Activated CD8-positive, alpha-beta memory T cell treated with anti-CD3 and anti-CD28 coated beads for 36 hours (primary cell): ENCODE data around the gene CROT. TPM values are rescaled to one million over a fixed set of nuclear protein-coding genes. Genes with fewer than 3 reads are reported as not detected.

Source experiments
- CTCF ChIA-PET: fragments of 350-600 bp; sonication (Branson Sonifier 250); formaldehyde crosslinking; loops from one replicate; lab custom pipeline; 2021; ENCODE audit warnings: antibody characterized with exemption; lab: Charles Lee
- POLR2A ChIA-PET: fragments of 350-600 bp; sonication (Branson Sonifier 250); formaldehyde crosslinking; loops from one replicate; lab custom pipeline; 2021; ENCODE audit warnings: antibody characterized with exemption; lab: Charles Lee
- total RNA-seq, 2 experiments: library from RNA; stranded (reverse); gene quantifications; one replicate each; pipeline ENCODE4 v1.2.3, GENCODE V29; 2021

Gene CROT
- total RNA-seq, 2 experiments from 2014 or later = 7.3 to 8.6 TPM

- ChIA-PET CTCF (no interaction called here), POLR2A (no interaction called here)
These were observed 6.0 kb upstream of the CROT start for GRCh38 chr7:87339373-87339897.

DNA sequence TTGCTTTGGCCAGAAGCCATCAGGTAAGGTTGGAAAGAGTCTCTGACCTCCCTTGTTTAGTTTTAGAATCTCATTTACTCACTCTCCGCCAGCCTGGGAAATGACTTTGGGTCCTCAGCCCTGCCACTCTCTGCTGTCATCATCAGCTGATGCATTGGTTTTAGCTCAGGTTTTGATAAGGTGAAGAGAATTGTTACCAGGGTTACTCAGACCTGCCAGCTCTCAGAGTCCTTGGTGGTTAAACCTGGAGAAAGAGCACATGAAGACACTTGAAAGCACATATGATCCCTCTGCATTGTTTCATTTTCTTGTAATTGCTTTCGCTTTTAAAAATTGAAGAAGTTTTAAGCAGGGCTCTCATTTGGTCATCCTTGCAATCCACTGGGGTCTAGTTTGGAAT, 4.0 kb upstream of the CROT start:
- ChIA-PET CTCF (no interaction called here), POLR2A (no interaction called here)

GRCh38 chr7:87342231-87342630, 3.2 kb upstream of the CROT start:
- CTCF ChIA-PET = no interaction called here
- POLR2A ChIA-PET = no interaction called here

DNA sequence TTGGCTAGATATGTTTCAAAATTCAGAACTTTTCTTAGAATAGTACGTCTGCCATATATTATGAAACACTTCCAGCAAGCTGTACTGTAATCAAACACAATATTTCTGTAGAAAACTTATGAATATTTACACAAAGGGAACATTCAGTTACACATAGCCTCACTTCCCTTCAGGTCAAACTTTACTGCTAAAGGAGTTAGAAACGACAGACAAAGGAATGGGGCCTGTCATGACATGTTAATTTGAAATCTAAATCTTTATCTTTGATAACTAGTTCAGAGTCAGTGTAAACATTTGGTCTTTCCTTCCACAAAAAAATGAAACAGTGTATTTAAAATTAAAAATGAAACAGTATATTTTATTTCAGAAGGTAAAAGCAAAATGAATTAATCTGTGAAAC, 1.0 kb upstream of the CROT start:
- ChIA-PET POLR2A (no interaction called here), CTCF (no interaction called here)

DNA sequence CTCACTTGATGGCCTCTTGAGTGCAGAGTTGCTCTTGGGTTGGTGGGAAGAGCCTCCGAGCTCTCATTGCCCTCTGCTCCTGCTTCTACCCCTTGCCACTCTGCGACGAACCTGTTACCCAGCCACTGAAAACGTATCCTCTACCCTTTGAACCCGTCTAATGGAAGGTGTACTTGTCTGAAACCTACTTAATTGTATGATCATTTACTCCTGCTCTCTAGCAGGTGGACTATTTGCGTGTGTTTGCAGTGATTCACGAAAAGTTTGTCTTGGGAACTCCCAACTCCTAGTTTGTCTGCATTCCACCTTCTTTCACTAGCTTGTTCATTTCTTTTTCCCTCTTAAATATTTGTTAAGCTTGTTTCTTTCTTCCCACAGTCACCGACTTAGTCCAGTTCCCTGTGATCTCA, 503 bp downstream of the CROT start:
- ChIA-PET CTCF (interaction anchor here (0.6 to 1.2 kb wide), 2 partner anchors 34 to 88 kb away, joined by 4 to 5 read pairs; no protein-coding TSS in a partner anchor), POLR2A (interaction anchor here (0.6 kb wide), 1 partner anchor 15 kb away, joined by 3 read pairs; no protein-coding TSS in a partner anchor)

- ChIA-PET CTCF (no interaction called here), POLR2A (no interaction called here)
These were observed 1.7 kb downstream of the CROT start for GRCh38 chr7:87347207-87347606.

DNA sequence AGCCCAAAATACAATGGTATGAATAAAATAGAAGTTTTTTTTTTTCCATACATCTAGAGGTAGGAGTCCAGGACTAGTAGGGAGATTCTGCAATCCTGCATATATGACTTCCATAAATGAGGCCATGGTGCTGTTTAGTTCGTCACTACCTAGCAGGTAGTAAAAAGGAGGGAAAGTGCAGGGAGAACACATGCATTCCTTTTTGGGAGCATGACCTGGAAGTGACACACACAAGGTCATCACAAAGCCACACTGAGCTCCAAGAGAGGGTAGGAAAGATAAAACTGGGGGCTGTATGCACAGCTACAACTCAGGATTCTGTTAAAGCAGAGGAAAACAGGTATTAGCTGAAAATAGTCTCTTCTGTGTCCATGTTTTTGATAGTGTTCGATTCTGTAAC, 2.2 kb downstream of the CROT start:
- ChIA-PET POLR2A (no interaction called here), CTCF (no interaction called here)

GRCh38 chr7:87354749-87355148, 9.3 kb downstream of the CROT start:
- CTCF ChIA-PET = no interaction called here
- POLR2A ChIA-PET = no interaction called here

DNA sequence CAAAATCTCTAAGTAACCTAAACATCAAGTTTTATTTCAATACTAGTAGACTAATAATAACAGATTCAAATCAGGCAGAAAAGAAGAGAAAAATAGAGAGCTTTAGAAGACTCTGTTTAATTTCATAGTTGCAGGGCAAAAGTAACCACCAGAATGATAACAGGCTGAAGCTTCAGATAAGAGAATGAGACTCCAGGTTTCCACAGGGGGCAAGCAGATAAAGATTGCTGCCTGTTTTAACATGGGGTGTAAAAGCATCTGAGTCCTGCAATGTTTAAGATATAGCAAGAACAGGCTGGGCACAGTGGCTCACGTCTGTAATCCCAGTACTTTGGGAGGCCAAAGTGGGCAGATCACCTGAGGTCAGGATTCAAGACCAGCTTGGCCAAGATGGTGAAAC, 11.0 kb downstream of the CROT start:
- ChIA-PET POLR2A (no interaction called here), CTCF (no interaction called here)

DNA sequence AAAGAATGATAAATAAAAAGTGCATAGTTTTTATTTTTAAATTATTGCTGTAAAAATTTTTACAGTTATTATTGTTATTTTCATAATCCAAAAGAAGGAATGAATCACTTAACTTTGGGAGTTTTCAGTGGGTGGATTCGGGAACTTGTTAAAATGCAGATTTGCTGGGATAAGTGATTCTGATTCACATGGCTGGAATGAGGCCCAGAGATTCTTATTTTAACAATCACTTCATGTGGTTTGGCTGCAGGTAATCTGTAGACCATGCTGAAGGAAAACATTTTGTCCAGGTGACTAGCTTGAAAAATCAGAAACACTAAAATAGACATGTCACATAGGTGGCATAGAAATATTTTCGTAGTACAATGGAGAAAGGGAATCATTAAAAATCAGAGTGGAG, 13.9 kb downstream of the CROT start:
- ChIA-PET CTCF (no interaction called here), POLR2A (no interaction called here)

DNA sequence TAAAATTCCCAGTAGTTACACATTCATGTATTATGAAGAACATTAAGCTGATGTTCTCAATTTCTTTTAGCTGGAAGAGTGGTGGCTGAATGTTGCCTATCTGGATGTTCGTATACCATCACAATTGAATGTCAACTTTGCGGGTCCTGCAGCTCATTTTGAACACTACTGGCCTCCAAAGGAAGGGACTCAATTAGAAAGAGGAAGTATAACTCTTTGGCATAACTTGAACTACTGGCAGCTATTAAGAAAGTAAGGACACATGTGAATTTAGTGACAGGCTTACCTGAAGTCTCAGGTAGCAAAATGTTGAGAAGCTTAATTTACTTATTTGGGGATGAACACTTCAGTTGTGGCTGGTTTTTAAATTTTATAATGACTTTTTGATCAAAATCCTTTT, 15.9 kb downstream of the CROT start:
- POLR2A ChIA-PET = no interaction called here
- CTCF ChIA-PET = no interaction called here

- CTCF ChIA-PET = no interaction called here
These were observed 17.9 kb downstream of the CROT start for GRCh38 chr7:87363342-87363741.

GRCh38 chr7:87364246-87364645, 18.8 kb downstream of the CROT start:
- ChIA-PET POLR2A (no interaction called here), CTCF (no interaction called here)

More at GRCh38 chr7:87363342-87363741, 17.9 kb downstream of the CROT start:
- POLR2A ChIA-PET = no interaction called here

GRCh38 chr7:87369216-87369615, 23.8 kb downstream of the CROT start:
- CTCF ChIA-PET = no interaction called here
- POLR2A ChIA-PET = no interaction called here

DNA sequence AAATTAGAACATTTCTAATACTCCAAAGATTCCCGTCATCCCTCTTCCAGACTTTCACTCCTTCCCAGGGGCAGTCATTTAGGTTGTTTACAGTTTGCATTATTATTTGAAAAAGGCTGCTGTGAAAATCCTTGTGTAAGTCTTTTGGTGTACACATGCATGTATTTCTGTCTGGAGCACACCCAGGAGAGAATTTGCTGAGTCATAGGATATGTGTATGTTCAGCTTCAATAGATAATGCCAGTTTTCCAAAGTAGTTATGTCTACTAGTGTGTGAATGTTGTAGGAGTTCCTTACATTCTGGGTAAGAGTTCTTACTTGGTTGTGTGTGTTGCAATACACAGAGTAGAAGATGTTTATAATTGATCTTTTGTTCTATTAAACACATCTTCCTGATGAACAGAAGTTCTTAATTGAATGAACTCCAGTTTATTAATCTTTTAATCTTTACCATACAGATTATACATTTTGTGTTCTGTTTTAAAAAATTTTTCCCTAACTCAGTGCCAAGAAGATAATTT, 25.3 kb downstream of the CROT start:
- ChIA-PET CTCF (no interaction called here), POLR2A (no interaction called here)

- POLR2A ChIA-PET = no interaction called here
- CTCF ChIA-PET = no interaction called here
These were observed 30.4 kb downstream of the CROT start for GRCh38 chr7:87375662-87376435.

- POLR2A ChIA-PET = no interaction called here
- CTCF ChIA-PET = no interaction called here
These were observed 35.4 kb downstream of the CROT start for GRCh38 chr7:87380905-87381304.

- POLR2A ChIA-PET = no interaction called here
- CTCF ChIA-PET = no interaction called here
These were observed 45.7 kb downstream of the CROT start for GRCh38 chr7:87391020-87391701.

GRCh38 chr7:87395442-87396020, 50.1 kb downstream of the CROT start:
- ChIA-PET POLR2A (no interaction called here), CTCF (no interaction called here)

DNA sequence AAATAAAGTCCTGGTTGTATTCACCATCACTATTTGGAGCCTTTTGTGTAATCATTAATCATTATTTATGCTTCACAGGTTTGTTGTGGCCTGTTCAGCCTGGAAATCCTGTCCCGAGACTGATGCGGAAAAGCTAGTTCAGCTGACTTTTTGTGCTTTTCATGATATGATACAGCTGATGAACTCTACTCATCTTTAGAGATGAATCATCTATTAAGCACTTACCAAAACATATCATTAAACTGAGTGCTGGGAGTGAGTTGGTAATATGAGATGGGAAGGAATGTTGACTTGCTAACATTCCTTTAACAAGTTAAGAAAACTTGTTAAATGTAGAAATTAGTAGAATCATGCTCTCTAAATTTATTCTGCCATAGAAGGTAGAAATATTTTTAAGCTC, 53.0 kb downstream of the CROT start:
- CTCF ChIA-PET = no interaction called here
- POLR2A ChIA-PET = no interaction called here
